Mucosa of gallbladder (tissue), 1 donor: ENCODE results near the gene IKZF3. TPM values are rescaled to one million over a fixed set of nuclear protein-coding genes. Genes with fewer than 3 reads are reported as not detected.
"Not testable (repeated sequence)": the region's sequence is repeated elsewhere in the genome, so short reads cannot be mapped to it uniquely, and the experiment has no call there.

Source experiments
- DNase-seq: peaks from one replicate; pipeline ENCODE4 v3.0.0-alpha.2; 2020; ENCODE audit warnings: low spot score
- total RNA-seq: library from RNA; stranded (reverse); gene quantifications from one replicate; pipeline ENCODE4 v1.2.1, GENCODE V29; 2021
- donor health status: DM: no; HTN: no; CAD: no.

The IKZF3 gene
- total RNA-seq, 1 donor from 2014 or later, result 5.8 TPM

- no peak for DNase-seq
Observed at GRCh38 chr17:39719563-39720355, 144.4 kb downstream of the IKZF3 start.

DNA sequence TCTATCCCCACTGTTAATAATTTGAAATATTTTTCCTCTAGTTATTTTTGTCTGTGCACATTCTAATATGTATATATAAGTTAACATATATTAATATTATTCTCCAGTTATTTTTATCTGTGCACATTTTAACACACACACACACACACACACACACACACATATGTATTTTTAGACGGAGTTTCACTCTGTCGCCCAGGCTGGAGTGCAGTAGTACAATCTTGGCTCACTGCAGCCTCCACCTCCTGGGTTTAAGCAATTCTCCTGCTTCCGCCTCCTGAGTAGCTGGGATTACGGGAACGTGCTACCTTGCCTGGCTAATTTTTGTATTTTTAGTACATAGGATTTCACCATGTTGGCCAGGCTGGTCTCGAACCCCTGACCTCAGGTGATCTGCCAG is 146.5 kb downstream of the IKZF3 start:
- no peak for DNase-seq

GRCh38 chr17:39716879-39717536 is 147.1 kb downstream of the IKZF3 start:
- DNase-seq, result no peak

DNA sequence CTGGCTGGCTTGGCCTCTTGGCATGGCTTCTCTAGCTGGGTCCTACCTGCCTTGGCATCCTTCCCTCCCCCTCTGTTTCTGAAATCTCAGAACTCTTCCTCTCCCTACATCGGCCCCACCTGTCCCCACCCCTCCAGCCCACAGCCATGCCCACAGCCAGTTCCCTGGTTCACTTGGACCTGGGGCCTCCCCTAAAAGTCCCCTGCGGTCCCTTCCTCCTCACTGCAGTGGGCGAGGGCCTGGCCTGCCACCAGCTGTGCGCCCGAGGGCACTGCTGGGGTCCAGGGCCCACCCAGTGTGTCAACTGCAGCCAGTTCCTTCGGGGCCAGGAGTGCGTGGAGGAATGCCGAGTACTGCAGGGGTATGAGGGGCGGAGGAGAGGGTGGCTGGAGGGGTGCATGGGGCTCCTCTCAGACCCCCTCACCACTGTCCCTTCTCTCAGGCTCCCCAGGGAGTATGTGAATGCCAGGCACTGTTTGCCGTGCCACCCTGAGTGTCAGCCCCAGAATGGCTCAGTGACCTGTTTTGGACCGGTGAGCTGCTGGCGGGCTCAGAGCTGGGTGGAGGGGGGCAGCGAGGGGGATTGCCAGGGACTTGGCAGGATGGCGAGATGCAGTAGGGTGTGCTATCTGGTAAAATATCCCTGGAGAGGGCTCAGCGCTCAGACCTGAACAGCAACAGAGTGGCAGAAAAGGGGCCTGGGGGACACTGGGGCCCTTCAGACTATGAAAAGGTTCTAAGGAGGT is 147.9 kb downstream of the IKZF3 start:
- no peak for DNase-seq

- no peak for DNase-seq
Observed at GRCh38 chr17:39715375-39716072, 148.6 kb downstream of the IKZF3 start.

DNA sequence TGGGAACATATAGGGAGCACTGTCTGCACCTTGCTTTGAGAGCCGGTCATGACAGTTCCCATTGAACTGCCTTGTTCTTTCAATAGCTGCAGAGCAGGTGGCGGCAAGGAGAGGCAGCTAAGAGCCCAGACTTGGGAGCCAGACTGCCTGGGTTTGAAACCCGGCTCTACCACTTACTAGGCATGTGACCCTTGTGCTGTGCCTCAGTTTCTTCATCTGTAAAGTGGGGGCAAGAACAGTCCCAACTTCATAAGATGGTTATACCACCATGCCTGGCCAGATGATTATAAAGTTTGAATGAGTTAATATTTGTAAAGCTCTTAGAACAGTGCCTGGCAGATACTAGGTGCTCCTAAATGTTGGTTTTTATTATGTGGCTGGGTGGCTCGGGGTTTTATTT is 149.9 kb downstream of the IKZF3 start:
- no peak for DNase-seq

GRCh38 chr17:39711851-39712250 is 152.3 kb downstream of the IKZF3 start:
- no peak for DNase-seq

GRCh38 chr17:39711071-39711470 is 153.0 kb downstream of the IKZF3 start:
- DNase-seq, result not testable (repeated sequence)

DNA sequence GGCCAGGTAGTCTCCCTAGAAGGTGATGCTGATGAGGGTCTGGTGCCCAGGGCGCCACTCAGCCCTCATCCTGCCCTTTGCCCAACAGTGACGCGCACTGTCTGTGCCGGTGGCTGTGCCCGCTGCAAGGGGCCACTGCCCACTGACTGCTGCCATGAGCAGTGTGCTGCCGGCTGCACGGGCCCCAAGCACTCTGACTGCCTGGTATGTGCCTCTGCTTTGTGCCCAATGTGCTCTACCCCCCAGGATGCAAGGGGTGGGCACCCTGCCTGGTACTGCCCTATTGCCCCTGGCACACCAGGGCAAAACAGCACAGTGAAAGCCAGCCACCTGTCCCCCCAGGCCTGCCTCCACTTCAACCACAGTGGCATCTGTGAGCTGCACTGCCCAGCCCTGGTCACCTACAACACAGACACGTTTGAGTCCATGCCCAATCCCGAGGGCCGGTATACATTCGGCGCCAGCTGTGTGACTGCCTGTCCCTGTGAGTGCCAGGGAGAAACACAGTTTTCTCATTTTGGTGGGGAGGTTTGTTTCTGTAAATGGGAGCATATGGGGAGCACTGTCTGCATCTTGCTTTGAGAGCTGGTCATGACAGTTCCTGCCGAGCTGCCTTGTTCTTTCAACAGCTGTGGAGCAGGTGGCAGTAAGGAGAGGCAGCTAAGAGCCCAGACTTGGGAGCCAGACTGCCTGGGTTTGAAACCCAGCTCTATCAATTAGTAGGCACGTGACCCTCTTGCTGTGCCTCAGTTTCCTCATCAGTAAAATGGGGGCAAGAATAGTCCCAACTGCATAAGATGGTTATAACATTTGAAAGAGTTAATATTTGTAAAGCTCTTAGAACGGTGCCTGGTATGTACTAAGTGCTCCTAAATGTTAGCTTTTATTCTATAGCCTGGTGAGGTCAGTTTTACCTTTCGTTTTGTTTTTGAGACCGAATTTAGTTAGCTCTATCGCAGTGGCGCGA is 153.8 kb downstream of the IKZF3 start:
- no peak for DNase-seq

- DNase-seq, result no peak
Observed at GRCh38 chr17:39709319-39709997, 154.7 kb downstream of the IKZF3 start.

Other genes starting within 250 kb of the IKZF3 start
- 2.4 TPM for gene PPP1R1B, start 237.4 kb downstream of the IKZF3 start, total RNA-seq
- 82.2 TPM for gene STARD3, start 227.2 kb downstream of the IKZF3 start, total RNA-seq
- gene TCAP, start 199.0 kb downstream of the IKZF3 start, total RNA-seq, result 2.0 TPM
- 1.8 TPM for gene PNMT, start 195.9 kb downstream of the IKZF3 start, total RNA-seq
- 54.2 TPM for gene PGAP3, start 176.3 kb downstream of the IKZF3 start, total RNA-seq
- gene ERBB2, start 164.2 kb downstream of the IKZF3 start, total RNA-seq, result 202 TPM
- gene MIEN1, start 133.8 kb downstream of the IKZF3 start, total RNA-seq, result 66.1 TPM
- gene GRB7, start 126.4 kb downstream of the IKZF3 start, total RNA-seq, result 92.8 TPM
- not detected for gene ZPBP2, start 3.9 kb upstream of the IKZF3 start, total RNA-seq
- gene GSDMB, start 54.3 kb upstream of the IKZF3 start, total RNA-seq, result 26.9 TPM
- 73.6 TPM for gene ORMDL3, start 63.3 kb upstream of the IKZF3 start, total RNA-seq
- not detected for gene LRRC3C, start 63.4 kb upstream of the IKZF3 start, total RNA-seq
- gene GSDMA, start 98.7 kb upstream of the IKZF3 start, total RNA-seq, result not detected
- 69.5 TPM for gene PSMD3, start 116.5 kb upstream of the IKZF3 start, total RNA-seq
- gene CSF3, start 151.1 kb upstream of the IKZF3 start, total RNA-seq, result not detected
- gene MED24, start 190.1 kb upstream of the IKZF3 start, total RNA-seq, result 74.2 TPM
- 78.7 TPM for gene THRA, start 198.7 kb upstream of the IKZF3 start, total RNA-seq
- gene NR1D1, start 236.3 kb upstream of the IKZF3 start, total RNA-seq, result 34.7 TPM